ENCODE measurements around the gene RBMS3. TPM values are rescaled to one million over a fixed set of nuclear protein-coding genes. Genes with fewer than 3 reads are reported as not detected.

The RBMS3 gene
- total and polyA plus RNA-seq, 2 of the 13 experiments (the other 11 are each of a cell fraction or from before 2014, with no cell fraction given), result not detected

GRCh38 chr3:30004481-30004880 is 723.6 kb downstream of the RBMS3 start:
- 3% methylated on average over 3 of the region's 3 CpGs for WGBS (ENCODE audit: low lambda C conversion rate)
- intact Hi-C loops (cut with micrococcal nuclease; ENCODE audit: unreplicated experiment), result no loop called here
- no peak overlapping the region for H3K4me3 ChIP-seq (replicated peaks in 1 of 3; ENCODE audit: insufficient read depth in 1 of 3, low read depth in 2 of 3, low read length in 3 of 3)

GRCh38 chr3:30006111-30006510 is 725.2 kb downstream of the RBMS3 start:
- H3K4me1 ChIP-seq (ENCODE audit: insufficient read depth, low read length), result no peaks in the 10 kb centered on the region
- no peak overlapping the region for H2AFZ ChIP-seq (ENCODE audit: low read length)
- TF ChIP-seq ZSCAN29 (CRISPR knock-in tag; conservative IDR thresholded peaks at IDR 0.05) (no peak), ZNF44 (CRISPR knock-in tag; IDR thresholded peaks at IDR 0.05) (no peak), TOE1 (CRISPR knock-in tag; IDR thresholded peaks at IDR 0.05) (no peak), REPIN1 (CRISPR knock-in tag; IDR thresholded peaks at IDR 0.05; ENCODE audit: borderline replicate concordance, low read depth) (no peak), ARID3A (IDR thresholded peaks at IDR 0.05; ENCODE audit: low read depth, low read length) (no peak), ZNF782 (CRISPR knock-in tag; IDR thresholded peaks at IDR 0.05; ENCODE audit: borderline replicate concordance) (no peak), RNF219 (CRISPR knock-in tag; IDR thresholded peaks at IDR 0.05) (no peak)
- DNase-seq (ENCODE audit: low spot score) (no peak), ATAC-seq (no peak), FAIRE-seq (no peak)
- in situ Hi-C loops (cut with HindIII; ENCODE audit: extremely low pct_ligation_motif_present, low pct_unique_long_range_greater_than_20kb), result loop anchor here (25.0 kb wide), 1 partner anchor 1131 kb away; no protein-coding TSS in a partner anchor
- no peaks in the 10 kb centered on the region for H3K36me3 ChIP-seq (replicated peaks in 1 of 2; ENCODE audit: control insufficient read depth in 1 of 2, insufficient read depth in 2 of 2, low read length in 2 of 2)
- no peaks in the 10 kb centered on the region for H3K9me3 ChIP-seq (ENCODE audit: low read length)
- H3K27ac ChIP-seq (ENCODE audit: extremely low read length, insufficient read depth, low read length), result no peak overlapping the region
- H3K4me3 ChIP-seq (replicated peaks in 1 of 3; ENCODE audit: insufficient read depth in 1 of 3, low read depth in 2 of 3, low read length in 3 of 3), result no peak overlapping the region
- no TSS peak for BruUV-seq (replicated peaks)
- ChIA-PET CTCF (ENCODE audit: low intra/inter-chr PET ratio, low total read pairs) (no interaction called here), POLR2A (no interaction called here)
- H3K9ac ChIP-seq (ENCODE audit: insufficient read depth, low read depth, low read length), result no peak overlapping the region
- WGBS (ENCODE audit: low lambda C conversion rate), result 6% methylated on average over 1 of the region's 1 CpG
- H3K79me2 ChIP-seq (ENCODE audit: insufficient read depth, low read length), result no peaks in the 10 kb centered on the region
- no peak overlapping the region for H3K4me2 ChIP-seq (ENCODE audit: low read depth, low read length)
- no peaks in the 10 kb centered on the region for H3K27me3 ChIP-seq (ENCODE audit: control insufficient read depth in 1 of 2, insufficient read depth in 2 of 2, low read length in 2 of 2)
- intact Hi-C loops (cut with micrococcal nuclease; ENCODE audit: unreplicated experiment), result no loop called here
- H4K20me1 ChIP-seq (ENCODE audit: insufficient read depth, low read length), result no peaks in the 10 kb centered on the region

More at GRCh38 chr3:30004481-30004880, 723.6 kb downstream of the RBMS3 start:
- FAIRE-seq (no peak), ATAC-seq (no peak), DNase-seq (ENCODE audit: low spot score) (no peak)
- Histone ChIP-seq H4K20me1 (ENCODE audit: insufficient read depth, low read length) (no peaks in the 10 kb centered on the region), H3K4me2 (ENCODE audit: low read depth, low read length) (no peak overlapping the region), H3K9me3 (ENCODE audit: low read length) (no peaks in the 10 kb centered on the region), H3K27me3 (ENCODE audit: control insufficient read depth in 1 of 2, insufficient read depth in 2 of 2, low read length in 2 of 2) (no peaks in the 10 kb centered on the region), H3K27ac (ENCODE audit: extremely low read length, insufficient read depth, low read length) (no peak overlapping the region), H2AFZ (ENCODE audit: low read length) (no peak overlapping the region), H3K79me2 (ENCODE audit: insufficient read depth, low read length) (no peaks in the 10 kb centered on the region), H3K9ac (ENCODE audit: insufficient read depth, low read depth, low read length) (no peak overlapping the region), H3K4me1 (ENCODE audit: insufficient read depth, low read length) (no peaks in the 10 kb centered on the region), H3K36me3 (replicated peaks in 1 of 2; ENCODE audit: control insufficient read depth in 1 of 2, insufficient read depth in 2 of 2, low read length in 2 of 2) (no peaks in the 10 kb centered on the region)
- TF ChIP-seq GLMP (CRISPR knock-in tag; IDR thresholded peaks at IDR 0.05; ENCODE audit: borderline replicate concordance), result no peak
- BruUV-seq (replicated peaks), result no TSS peak
- ChIA-PET POLR2A (no interaction called here), CTCF (ENCODE audit: low intra/inter-chr PET ratio, low total read pairs) (no interaction called here)
- in situ Hi-C loops (cut with HindIII; ENCODE audit: extremely low pct_ligation_motif_present, low pct_unique_long_range_greater_than_20kb), result loop anchor here (25.0 kb wide), 1 partner anchor 1133 kb away; no protein-coding TSS in a partner anchor
